OCI-LY1 (cell line): ENCODE measurements around the gene TANC1.

Experiments used
- H2AFZ ChIP-seq: fragments of 200-600 bp; sonication (generic), shearing (Covaris generic); 2 replicates; pipeline ENCODE4 v1.6.0; 2014; ENCODE audit warnings: antibody characterized with exemption, mild to moderate bottlenecking, low read length
- H3F3A ChIP-seq: fragments of 200-600 bp; sonication (generic), shearing (Covaris generic); 2 replicates; pipeline ENCODE4 v1.6.0; 2014; ENCODE audit warnings: mild to moderate bottlenecking, antibody characterized with exemption, low read length, moderate library complexity; ENCODE audit not compliant: insufficient read depth
- H3K27ac ChIP-seq: fragments of 200-600 bp; sonication (generic); 2 replicates; pipeline ENCODE4 v1.5.1; 2014; ENCODE audit warnings: low read length, mixed run types, mild to moderate bottlenecking, low read depth; ENCODE audit not compliant: poor library complexity, severe bottlenecking
- H3K27me3 ChIP-seq: fragments of 200-600 bp; sonication (generic); 2 replicates; pipeline ENCODE4 v1.6.0; 2014; ENCODE audit warnings: antibody characterized with exemption, mild to moderate bottlenecking, low read length, moderate library complexity; ENCODE audit not compliant: insufficient read depth
- H3K36me3 ChIP-seq: fragments of 200-600 bp; sonication (generic); 2 replicates; pipeline ENCODE4 v1.6.1; 2014; ENCODE audit warnings: mild to moderate bottlenecking, antibody characterized with exemption, low read length, moderate library complexity, mixed read lengths; ENCODE audit not compliant: insufficient read depth
- H3K4me1 ChIP-seq: fragments of 200-600 bp; sonication (generic); 2 replicates; pipeline ENCODE4 v1.5.1; 2014; ENCODE audit warnings: mild to moderate bottlenecking, low read length, moderate library complexity; ENCODE audit not compliant: insufficient read depth, severe bottlenecking
- H3K4me2 ChIP-seq: fragments of 200-600 bp; sonication (generic), shearing (Covaris generic); 2 replicates; pipeline ENCODE4 v1.6.1; 2014; ENCODE audit warnings: low read length
- H3K4me3 ChIP-seq: fragments of 200-600 bp; sonication (generic); 2 replicates; pipeline ENCODE4 v1.5.1; 2014; ENCODE audit warnings: low read length, low read depth, mild to moderate bottlenecking, mixed read lengths; ENCODE audit not compliant: poor library complexity, severe bottlenecking
- H3K79me2 ChIP-seq: fragments of 200-600 bp; shearing (Covaris generic); 2 replicates; pipeline ENCODE4 v1.6.1; 2016; ENCODE audit warnings: mixed run types, low read length, mixed read lengths; ENCODE audit not compliant: insufficient read depth
- H3K9ac ChIP-seq: fragments of 200-600 bp; sonication (generic), shearing (Covaris generic); 2 replicates; pipeline ENCODE4 v1.6.1; 2014; ENCODE audit warnings: mild to moderate bottlenecking, low read length, mixed read lengths
- H3K9me2 ChIP-seq: fragments of 200-600 bp; sonication (generic), shearing (Covaris generic); 2 replicates; pipeline ENCODE4 v1.6.1; 2014; ENCODE audit warnings: low read depth, mild to moderate bottlenecking, low read length, mixed read lengths
- H3K9me3 ChIP-seq: fragments of 200-600 bp; shearing (Covaris generic); 2 replicates; pipeline ENCODE4 v1.6.1; 2014; ENCODE audit warnings: low read length, mixed read lengths
- H4K20me1 ChIP-seq: fragments of 200-600 bp; sonication (generic), shearing (Covaris generic); 2 replicates; pipeline ENCODE4 v1.6.0; 2016; ENCODE audit warnings: mild to moderate bottlenecking, low read length; ENCODE audit not compliant: insufficient read depth
- CTCF ChIP-seq: fragments of 200-600 bp; sonication (generic), shearing (Covaris generic); IDR thresholded peaks from 2 replicates; pipeline ENCODE4 v1.5.1; 2017; ENCODE audit warnings: mild to moderate bottlenecking, antibody characterized with exemption, low read length, moderate library complexity, mixed read lengths
- EZH2 ChIP-seq: fragments of 200-600 bp; sonication (generic), shearing (Covaris generic); IDR thresholded peaks from 2 replicates; pipeline ENCODE4 v1.8.0; 2017; ENCODE audit warnings: borderline replicate concordance, mixed run types, mild to moderate bottlenecking, antibody characterized with exemption, low read length, moderate library complexity, mixed read lengths

The TANC1 gene

GRCh38 chr2:159172403-159172802, 204.0 kb downstream of the TANC1 start:
- no peaks in the 10 kb centered on the region for H3K4me1 ChIP-seq
- H2AFZ ChIP-seq: no peak overlapping the region
- H4K20me1 ChIP-seq: no peaks in the 10 kb centered on the region
- no peak overlapping the region for H3K4me3 ChIP-seq
- H3K9ac ChIP-seq: no peak overlapping the region
- H3K27ac ChIP-seq: no peak overlapping the region
- TF ChIP-seq EZH2 (no peak), CTCF (no peak)
- H3K4me2 ChIP-seq: no peak overlapping the region
- no peaks in the 10 kb centered on the region for H3K9me3 ChIP-seq
- no peaks in the 10 kb centered on the region for H3F3A ChIP-seq
- H3K36me3 ChIP-seq: no peaks in the 10 kb centered on the region
- no peaks in the 10 kb centered on the region for H3K9me2 ChIP-seq
- no peaks in the 10 kb centered on the region for H3K27me3 ChIP-seq
- H3K79me2 ChIP-seq: no peaks in the 10 kb centered on the region

GRCh38 chr2:159174759-159175158, 206.3 kb downstream of the TANC1 start:
- Histone ChIP-seq H3K4me3 (no peak overlapping the region), H3K9me3 (no peaks in the 10 kb centered on the region), H3K27me3 (no peaks in the 10 kb centered on the region), H3K4me2 (no peak overlapping the region), H3F3A (no peaks in the 10 kb centered on the region), H3K9ac (no peak overlapping the region), H3K4me1 (no peaks in the 10 kb centered on the region), H3K79me2 (no peaks in the 10 kb centered on the region), H3K36me3 (no peaks in the 10 kb centered on the region), H2AFZ (no peak overlapping the region), H3K27ac (no peak overlapping the region), H3K9me2 (no peaks in the 10 kb centered on the region), H4K20me1 (no peaks in the 10 kb centered on the region)
- TF ChIP-seq CTCF: no peak
- TF ChIP-seq EZH2: no peak

- H3K9me3 ChIP-seq: no peaks in the 10 kb centered on the region
- H3F3A ChIP-seq: no peaks in the 10 kb centered on the region
- H3K4me3 ChIP-seq: no peak overlapping the region
- H3K9me2 ChIP-seq: no peaks in the 10 kb centered on the region
- H3K4me1 ChIP-seq: no peaks in the 10 kb centered on the region
- no peak overlapping the region for H3K9ac ChIP-seq
- TF ChIP-seq EZH2 (no peak), CTCF (peak; percentile 19; the same call in 1 of the 2 replicates)
- H3K27me3 ChIP-seq: no peaks in the 10 kb centered on the region
- no peak overlapping the region for H3K27ac ChIP-seq
- H3K36me3 ChIP-seq: no peaks in the 10 kb centered on the region
- no peaks in the 10 kb centered on the region for H3K79me2 ChIP-seq
- no peaks in the 10 kb centered on the region for H4K20me1 ChIP-seq
- H3K4me2 ChIP-seq: no peak overlapping the region
- H2AFZ ChIP-seq: no peak overlapping the region
Measured at GRCh38 chr2:159175182-159175581, 206.7 kb downstream of the TANC1 start.
